B cell (primary cell): ENCODE results near the gene NRG2. TPM values are rescaled to one million over a fixed set of nuclear protein-coding genes. Genes with fewer than 3 reads are reported as not detected.

Experiments
- ATAC-seq: fragments of 200-7000 bp; cut with Tn5 transposase; one replicate; pipeline ENCODE4 v1.10.0; 2021; ENCODE audit warnings: low read depth, mild to moderate bottlenecking, moderate number of reproducible peaks, moderate library complexity
- CTCF ChIA-PET: fragments of 350-600 bp; sonication (Branson Sonifier 250); formaldehyde crosslinking; loops from one replicate; lab custom pipeline; 2021; ENCODE audit warnings: antibody characterized with exemption, inconsistent platforms; lab: Charles Lee
- POLR2A ChIA-PET: fragments of 350-600 bp; sonication (Branson Sonifier 250); formaldehyde crosslinking; loops from one replicate; lab custom pipeline; 2021; ENCODE audit warnings: antibody characterized with exemption; lab: Charles Lee
- DNase-seq: peaks from one replicate; pipeline ENCODE4 v3.0.0; 2013
- H2AFZ ChIP-seq: 2 replicates; pipeline ENCODE4 v1.6.1; 2012; ENCODE audit warnings: mild to moderate bottlenecking, low read depth, low read length; ENCODE audit not compliant: insufficient read depth, poor library complexity, severe bottlenecking
- H3K27ac ChIP-seq, 2 donors: 1 replicate in 1 of 2; 2 replicates in 1 of 2; pipeline ENCODE4 v1.5.1; 2012 to 2013; ENCODE audit warnings: low read length in 2 of 2, mild to moderate bottlenecking in 2 of 2, moderate library complexity in 1 of 2
- H3K27me3 ChIP-seq, 4 experiments: fragments of 200-600 bp in 1 of 4; sonication (generic) in 1 of 4; replicated peaks in 1 of 4; 1 replicate in 2 of 4; 2 replicates in 2 of 4; pipeline versions ENCODE4 v1.6.1 to v1.7.0; 2013 to 2016; ENCODE audit warnings: low read length in 3 of 4, mild to moderate bottlenecking in 2 of 4, mixed read lengths in 1 of 4, moderate library complexity in 1 of 4; ENCODE audit not compliant: insufficient read depth in 4 of 4, control insufficient read depth in 3 of 4; ENCODE audit errors: control extremely low read depth in 1 of 4
- H3K36me3 ChIP-seq, 2 experiments: replicated peaks in 1 of 2; 1 replicate in 1 of 2; 2 replicates in 1 of 2; pipeline versions ENCODE4 v1.6.1 to v1.7.1; 2013; ENCODE audit warnings: low read length in 1 of 2; ENCODE audit not compliant: insufficient read depth in 2 of 2, control insufficient read depth in 1 of 2; ENCODE audit errors: control extremely low read depth in 1 of 2, extremely low read depth in 1 of 2
- H3K4me1 ChIP-seq, 2 donors: fragments of 200-600 bp in 1 of 2; sonication (generic) in 1 of 2; 1 replicate in 1 of 2; 2 replicates in 1 of 2; pipeline versions ENCODE4 v1.5.1 to v1.6.1; 2013 to 2017; ENCODE audit warnings: low read length in 2 of 2; ENCODE audit not compliant: control insufficient read depth in 2 of 2, insufficient read depth in 2 of 2
- H3K4me2 ChIP-seq: replicated peaks from 2 replicates; pipeline ENCODE3; 2012; ENCODE audit warnings: mild to moderate bottlenecking, low read depth, low read length; ENCODE audit not compliant: poor library complexity, severe bottlenecking
- H3K4me3 ChIP-seq, 5 experiments: fragments of 200-600 bp in 1 of 5; sonication (generic) in 1 of 5; 1 replicate in 3 of 5; 2 replicates in 2 of 5; pipeline versions ENCODE4 v1.5.1 to v1.7.0; 2011 to 2016; ENCODE audit warnings: low read length in 4 of 5, mild to moderate bottlenecking in 4 of 5, low read depth in 2 of 5, control low read depth in 1 of 5, moderate library complexity in 1 of 5; ENCODE audit not compliant: insufficient read depth in 1 of 5; ENCODE audit errors: control extremely low read depth in 1 of 5, extremely low read depth in 1 of 5
- H3K79me2 ChIP-seq: fragments of 200-600 bp; sonication (generic); one replicate; pipeline ENCODE4 v1.6.0; 2016; ENCODE audit warnings: low read length; ENCODE audit not compliant: control insufficient read depth, insufficient read depth
- H3K9ac ChIP-seq: fragments of 200-600 bp; sonication (generic); 2 replicates; pipeline ENCODE4 v1.6.1; 2017; ENCODE audit warnings: mild to moderate bottlenecking, low read length, moderate library complexity
- H3K9me3 ChIP-seq, 3 donors: one replicate each; pipeline versions ENCODE4 v1.6.1 to v1.7.1; 2013; ENCODE audit warnings: low read length in 2 of 3; ENCODE audit not compliant: control insufficient read depth in 2 of 3, insufficient read depth in 1 of 3; ENCODE audit errors: control extremely low read depth in 1 of 3
- H4K20me1 ChIP-seq: 2 replicates; pipeline ENCODE4 v1.6.0; 2012; ENCODE audit warnings: mild to moderate bottlenecking, low read length; ENCODE audit not compliant: insufficient read depth, control insufficient read depth, poor library complexity, severe bottlenecking
- H3K27ac Mint-ChIP-seq: one replicate; pipeline ENCODE4 v1.8.0; 2021; ENCODE audit warnings: mixed read lengths
- H3K27me3 Mint-ChIP-seq: one replicate; pipeline ENCODE4 v1.8.0; 2021; ENCODE audit warnings: mixed read lengths
- H3K4me1 Mint-ChIP-seq: one replicate; pipeline ENCODE4 v1.8.0; 2021; ENCODE audit warnings: mixed read lengths
- H3K4me3 Mint-ChIP-seq: one replicate; pipeline ENCODE4 v1.8.0; 2021; ENCODE audit warnings: mixed read lengths
- H3K9me3 Mint-ChIP-seq: one replicate; pipeline ENCODE4 v1.8.0; 2022; ENCODE audit warnings: mixed read lengths; ENCODE audit not compliant: insufficient read depth
- EZH2 ChIP-seq: IDR thresholded peaks from 2 replicates; pipeline ENCODE4 v1.6.1; 2012; ENCODE audit warnings: borderline replicate concordance, low read depth, mild to moderate bottlenecking, moderate library complexity, low read length; ENCODE audit not compliant: insufficient read depth, poor library complexity, severe bottlenecking
- WGBS: methylation state at CpG from one replicate; pipeline ENCODE4 v1.1.5; 2013; ENCODE audit warnings: missing lambda C conversion rate; ENCODE audit not compliant: insufficient coverage; 5-methylcytosine and 5-hydroxymethylcytosine counted together
- intact Hi-C: fragments of 100-400 bp; cut with micrococcal nuclease; formaldehyde crosslinking; loops from one replicate; pipeline ENCODE4 v1.10.0; 2022
- polyA plus RNA-seq: library from polyadenylated mRNA; depleted of rRNA; stranded (reverse); fragments of >200 nt; gene quantifications from 2 replicates; pipeline ENCODE4 v1.2.3, GENCODE V29; 2012
- total RNA-seq, 2 donors: library from RNA; stranded (reverse); fragments of 120-200 nt in 1 of 2; gene quantifications; 1 replicate in 1 of 2; 2 replicates in 1 of 2; pipeline versions ENCODE4 v1.2.3 to v1.2.4, GENCODE V29; 2013 to 2022
- TF ChIP-seq, protein P1 (sequence below): fragments of 200-600 bp; IDR thresholded peaks from one replicate; pipeline ENCODE4 v1.8.0; 2022; ENCODE audit warnings: antibody characterized with exemption, mild to moderate bottlenecking

NRG2 gene
- total and polyA plus RNA-seq, 2 donors (not counting 1 experiment from before 2014, with no cell fraction given), result 0.13 to 0.15 TPM

DNA sequence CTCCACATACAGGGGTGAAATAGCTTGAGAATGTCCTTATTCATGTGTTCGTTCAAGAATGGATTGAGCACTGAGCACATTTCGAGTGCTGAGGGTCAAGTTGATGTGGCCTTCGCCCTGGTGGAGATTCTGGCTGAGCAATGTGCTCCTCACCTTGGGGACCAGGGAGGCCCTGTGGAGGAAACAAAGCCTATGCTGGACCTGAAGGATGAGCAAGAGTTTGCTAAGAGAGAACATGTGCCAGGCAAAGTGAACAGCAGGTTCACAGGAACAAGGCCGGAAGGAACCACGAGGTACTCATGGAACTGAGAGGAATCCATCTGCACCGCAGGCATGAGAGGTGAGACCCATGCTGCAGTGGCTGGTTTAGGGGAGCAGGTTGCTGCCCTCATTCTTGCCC is 145.1 kb downstream of the NRG2 start:
- DNase-seq (no peak), ATAC-seq (no peak)
- no peaks in the 10 kb centered on the region for H3K36me3 ChIP-seq
- ChIA-PET CTCF (no interaction called here), POLR2A (no interaction called here)
- no peaks in the 10 kb centered on the region for H3K79me2 ChIP-seq
- H3K4me3 Mint-ChIP-seq, result no peak overlapping the region
- peaks cover 48% of the 10 kb centered on the region for H3K27me3 Mint-ChIP-seq
- H2AFZ ChIP-seq, result no peak overlapping the region
- H3K27ac ChIP-seq, result no peak overlapping the region
- no peaks in the 10 kb centered on the region for H3K4me1 ChIP-seq
- no peak overlapping the region for H3K27ac Mint-ChIP-seq
- no peak overlapping the region for H3K4me2 ChIP-seq
- no peaks in the 10 kb centered on the region for H3K9me3 ChIP-seq
- no peaks in the 10 kb centered on the region for H3K9me3 Mint-ChIP-seq
- H3K27me3 ChIP-seq, result peaks cover 0 to 45% (median 8%) of the 10 kb centered on the region in 4 experiments
- no peaks in the 10 kb centered on the region for H3K4me1 Mint-ChIP-seq
- TF ChIP-seq, protein P1, sequence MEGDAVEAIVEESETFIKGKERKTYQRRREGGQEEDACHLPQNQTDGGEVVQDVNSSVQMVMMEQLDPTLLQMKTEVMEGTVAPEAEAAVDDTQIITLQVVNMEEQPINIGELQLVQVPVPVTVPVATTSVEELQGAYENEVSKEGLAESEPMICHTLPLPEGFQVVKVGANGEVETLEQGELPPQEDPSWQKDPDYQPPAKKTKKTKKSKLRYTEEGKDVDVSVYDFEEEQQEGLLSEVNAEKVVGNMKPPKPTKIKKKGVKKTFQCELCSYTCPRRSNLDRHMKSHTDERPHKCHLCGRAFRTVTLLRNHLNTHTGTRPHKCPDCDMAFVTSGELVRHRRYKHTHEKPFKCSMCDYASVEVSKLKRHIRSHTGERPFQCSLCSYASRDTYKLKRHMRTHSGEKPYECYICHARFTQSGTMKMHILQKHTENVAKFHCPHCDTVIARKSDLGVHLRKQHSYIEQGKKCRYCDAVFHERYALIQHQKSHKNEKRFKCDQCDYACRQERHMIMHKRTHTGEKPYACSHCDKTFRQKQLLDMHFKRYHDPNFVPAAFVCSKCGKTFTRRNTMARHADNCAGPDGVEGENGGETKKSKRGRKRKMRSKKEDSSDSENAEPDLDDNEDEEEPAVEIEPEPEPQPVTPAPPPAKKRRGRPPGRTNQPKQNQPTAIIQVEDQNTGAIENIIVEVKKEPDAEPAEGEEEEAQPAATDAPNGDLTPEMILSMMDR, result no peak
- TF ChIP-seq EZH2, result no peak
- no peak overlapping the region for H3K9ac ChIP-seq
- intact Hi-C loops, result no loop called here
- H4K20me1 ChIP-seq, result no peaks in the 10 kb centered on the region
- WGBS, result 91% methylated on average over 6 of the region's 6 CpGs
- no peak overlapping the region for H3K4me3 ChIP-seq

DNA sequence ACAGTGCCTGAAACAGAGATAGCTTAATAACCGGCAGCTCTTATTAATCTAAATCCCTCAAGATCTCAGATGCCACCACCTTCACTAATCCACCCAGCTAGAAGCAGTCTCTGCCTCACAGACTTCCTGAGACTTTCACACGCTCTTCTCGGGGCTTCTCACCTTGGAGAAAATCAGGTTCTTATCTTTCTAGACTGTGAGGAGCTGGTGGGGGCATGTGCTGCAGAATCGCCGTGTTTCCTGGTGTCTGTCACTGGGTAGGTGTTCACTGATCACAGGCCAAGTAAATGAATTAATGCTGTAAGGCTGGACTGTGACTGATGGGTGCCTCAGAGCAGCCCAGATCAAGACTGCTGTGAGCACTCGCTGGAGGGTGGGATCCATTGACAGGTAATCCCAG is 145.8 kb downstream of the NRG2 start:
- Histone ChIP-seq H2AFZ (no peak overlapping the region), H4K20me1 (no peaks in the 10 kb centered on the region), H3K36me3 (no peaks in the 10 kb centered on the region), H3K9me3 (no peaks in the 10 kb centered on the region), H3K4me2 (no peak overlapping the region), H3K27ac (no peak overlapping the region), H3K27me3 (peaks cover 0 to 41% (median 5%) of the 10 kb centered on the region in 4 experiments), H3K9ac (no peak overlapping the region), H3K79me2 (no peaks in the 10 kb centered on the region), H3K4me1 (no peaks in the 10 kb centered on the region), H3K4me3 (no peak overlapping the region)
- ATAC-seq (no peak), DNase-seq (no peak)
- ChIA-PET CTCF (no interaction called here), POLR2A (no interaction called here)
- Mint-ChIP-seq H3K27ac (no peak overlapping the region), H3K27me3 (peaks cover 48% of the 10 kb centered on the region), H3K4me3 (no peak overlapping the region), H3K4me1 (no peaks in the 10 kb centered on the region), H3K9me3 (no peaks in the 10 kb centered on the region)
- WGBS, result 90% methylated on average over 4 of the region's 6 CpGs
- intact Hi-C loops, result no loop called here
- TF ChIP-seq, protein P1, result no peak
